Mucosa of descending colon (tissue), 3 donors: ENCODE results near the gene ST3GAL2. TPM values are rescaled to one million over a fixed set of nuclear protein-coding genes. Genes with fewer than 3 reads are reported as not detected.
A peak's percentile ranks its signal among the peaks of the same experiment; 100 is the strongest.

ENCODE experiments used
- ATAC-seq: fragments of 200-7000 bp; cut with Tn5 transposase; one replicate; pipeline ENCODE4 v1.9.1; 2020; ENCODE audit warnings: mild to moderate bottlenecking, moderate library complexity
- DNase-seq, 3 donors: peaks; one replicate each; pipeline ENCODE4 v3.0.0-alpha.2; 2020
- H3K36me3 ChIP-seq: fragments of 200-600 bp; one replicate; pipeline ENCODE4 v1.8.0; 2021; ENCODE audit warnings: low read depth, mild to moderate bottlenecking
- H3K4me1 ChIP-seq: fragments of 200-600 bp; one replicate; pipeline ENCODE4 v1.8.0; 2021; ENCODE audit warnings: low read depth, mild to moderate bottlenecking
- H3K4me3 ChIP-seq: fragments of 200-600 bp; one replicate; pipeline ENCODE4 v1.8.0; 2021; ENCODE audit warnings: mild to moderate bottlenecking
- H3K9me3 ChIP-seq: fragments of 200-600 bp; one replicate; pipeline ENCODE4 v1.8.0; 2021; ENCODE audit warnings: mild to moderate bottlenecking
- CTCF ChIP-seq: fragments of 200-600 bp; IDR thresholded peaks from one replicate; pipeline ENCODE4 v1.8.0; 2022; ENCODE audit warnings: antibody characterized with exemption, mild to moderate bottlenecking
- intact Hi-C, 2 donors: fragments of 100-400 bp; cut with DNase I in 1 of 2; cut with micrococcal nuclease in 1 of 2; formaldehyde crosslinking; loops; one replicate each; pipeline versions ENCODE4 v1.11.0 to v1.11.1; 2022; cut with DNase I, micrococcal nuclease
- total RNA-seq, 3 donors: library from RNA; stranded (reverse); fragmentation: NEBNext Ultra II Directional in 2 of 3; extraction: Animal tissue kit (Norgen Biotek cat#: 25700) in 2 of 3; gene quantifications; one replicate each; pipeline versions ENCODE4 v1.2.1 to v1.2.4, GENCODE V29; 2021 to 2023
- donor health status: DM: no; HTN: no; CAD: no; lungs with moderate emphysema.
- donor health status: DM: no; HTN: no; CAD: no.
- donor health status: DM: no; HTN: yes; CAD: no.

The ST3GAL2 gene
- total RNA-seq, 3 donors from 2014 or later = 4.2 to 22.4 (median 9.5) TPM

GRCh38 chr16:70402916-70403659, 35.8 kb downstream of the ST3GAL2 start:
- Histone ChIP-seq H3K4me1 (no peaks in the 10 kb centered on the region), H3K9me3 (no peaks in the 10 kb centered on the region), H3K36me3 (no peaks in the 10 kb centered on the region), H3K4me3 (no peak overlapping the region)
- intact Hi-C loops = no loop called here
- ATAC-seq (no peak), DNase-seq (no peak)
- TF ChIP-seq CTCF = no peak

- ATAC-seq (no peak), DNase-seq (no peak)
- Histone ChIP-seq H3K36me3 (no peaks in the 10 kb centered on the region), H3K4me3 (no peak overlapping the region), H3K9me3 (no peaks in the 10 kb centered on the region), H3K4me1 (peaks cover 2% of the 10 kb centered on the region)
- intact Hi-C loops = loop anchor here (10.0 kb wide), 2 partner anchors 55 to 65 kb away; partner anchors contain the start of gene FCSK (in 1 of the 2)
- no peak for TF ChIP-seq CTCF
Measured at GRCh38 chr16:70399951-70400350, 38.9 kb downstream of the ST3GAL2 start.

GRCh38 chr16:70399381-70399780, 39.5 kb downstream of the ST3GAL2 start:
- intact Hi-C loops = loop anchor here (10.0 kb wide), 2 partner anchors 55 to 65 kb away; partner anchors contain the start of gene FCSK (in 1 of the 2)
- peaks cover 2% of the 10 kb centered on the region for H3K4me1 ChIP-seq
- DNase-seq (no peak), ATAC-seq (no peak)
- no peak for TF ChIP-seq CTCF
- no peak overlapping the region for H3K4me3 ChIP-seq
- no peaks in the 10 kb centered on the region for H3K36me3 ChIP-seq
- no peaks in the 10 kb centered on the region for H3K9me3 ChIP-seq

GRCh38 chr16:70398177-70398743, 40.6 kb downstream of the ST3GAL2 start:
- DNase-seq = no peak
- no peak for ATAC-seq
- no peak for TF ChIP-seq CTCF
- Histone ChIP-seq H3K36me3 (no peaks in the 10 kb centered on the region), H3K4me3 (no peak overlapping the region), H3K9me3 (no peaks in the 10 kb centered on the region), H3K4me1 (peaks cover 2% of the 10 kb centered on the region)
- intact Hi-C loops = loop anchor here (10.0 kb wide), 2 partner anchors 57 to 67 kb away; partner anchors contain the start of gene FCSK (in 1 of the 2)

GRCh38 chr16:70396246-70396904, 42.5 kb downstream of the ST3GAL2 start:
- Histone ChIP-seq H3K36me3 (no peaks in the 10 kb centered on the region), H3K4me3 (no peak overlapping the region), H3K9me3 (no peaks in the 10 kb centered on the region), H3K4me1 (peaks cover 2% of the 10 kb centered on the region)
- DNase-seq = peak in 1 of 3 donors; percentile 44
- peak; percentile 75 for ATAC-seq
- no peak for TF ChIP-seq CTCF
- intact Hi-C loops = loop anchor here (10.0 kb wide), 2 partner anchors 58 to 68 kb away; partner anchors contain the start of gene FCSK (in 1 of the 2)
